Stimulated activated CD8-positive, alpha-beta memory T cell treated with anti-CD3 and anti-CD28 coated beads, Interleukin-12 subunit alpha, Interleukin-12 subunit beta, amount 100 ng/mL, for 24 hours (primary cell): ENCODE results near the gene HPSE.

Experiments
- DNase-seq: peaks from one replicate; pipeline ENCODE4 v3.0.0-alpha.2; 2020; ENCODE audit errors: extremely low read depth

HPSE gene

GRCh38 chr4:83247415-83248357, 87.0 kb downstream of the HPSE start:
- DNase-seq: no peak
